Brain microvascular endothelial cell (primary cell): Measurements from ENCODE around the gene SPOCK2.

Experiments
- DNase-seq: peaks from one replicate; pipeline ENCODE4 v3.0.0-alpha.2; 2020
- H3K27ac ChIP-seq: fragments of 250-450 bp; sonication (Bioruptor Pico); 2 replicates; pipeline ENCODE4 v1.5.1; 2020; ENCODE audit warnings: mild to moderate bottlenecking, moderate library complexity
- H3K27me3 ChIP-seq: fragments of 250-450 bp; sonication (Bioruptor Pico); replicated peaks from 2 replicates; pipeline ENCODE4 v1.5.1; 2020; ENCODE audit warnings: mild to moderate bottlenecking
- H3K36me3 ChIP-seq: fragments of 250-450 bp; sonication (Bioruptor Pico); replicated peaks from 2 replicates; pipeline ENCODE4 v1.5.1; 2020; ENCODE audit warnings: mild to moderate bottlenecking
- H3K4me3 ChIP-seq: 2 replicates; pipeline ENCODE4 v1.5.1; 2011; ENCODE audit warnings: low read depth, mild to moderate bottlenecking, control low read depth, low read length, moderate library complexity
- CTCF ChIP-seq: IDR thresholded peaks from 2 replicates; pipeline ENCODE4 v1.5.1; 2011; ENCODE audit warnings: low read depth, mild to moderate bottlenecking, moderate library complexity, low read length, control low read depth, inconsistent platforms; ENCODE audit errors: missing control alignments
- in situ Hi-C: cut with HindIII; loops from 2 replicates; pipeline ENCODE4 v1.10.0; 2017; ENCODE audit warnings: low sequenced_read_pairs, low pct_ligation_motif_present

Gene SPOCK2

GRCh38 chr10:72010234-72010973, 77.9 kb downstream of the SPOCK2 start:
- H3K27me3 ChIP-seq = no peaks in the 10 kb centered on the region
- peaks cover 14% of the 10 kb centered on the region for H3K36me3 ChIP-seq
- DNase-seq = no peak
- no peak for TF ChIP-seq CTCF
- no peak overlapping the region for H3K4me3 ChIP-seq
- peak overlapping the region; percentile 86 for H3K27ac ChIP-seq
- in situ Hi-C loops = no loop called here

GRCh38 chr10:72009425-72010081, 78.8 kb downstream of the SPOCK2 start:
- no peak overlapping the region for H3K4me3 ChIP-seq
- peak overlapping the region; percentile 86 for H3K27ac ChIP-seq
- in situ Hi-C loops = no loop called here
- TF ChIP-seq CTCF = no peak
- no peaks in the 10 kb centered on the region for H3K27me3 ChIP-seq
- H3K36me3 ChIP-seq = peaks cover 14% of the 10 kb centered on the region
- peak; percentile 80 for DNase-seq

- peak overlapping the region; percentile 86 for H3K27ac ChIP-seq
- no peak for TF ChIP-seq CTCF
- in situ Hi-C loops = no loop called here
- H3K36me3 ChIP-seq = peaks cover 14% of the 10 kb centered on the region
- no peak overlapping the region for H3K4me3 ChIP-seq
- no peaks in the 10 kb centered on the region for H3K27me3 ChIP-seq
- no peak for DNase-seq
Observed at GRCh38 chr10:72009051-72009424, 79.3 kb downstream of the SPOCK2 start.
